ENCODE data around the gene INHBC. TPM values are rescaled to one million over a fixed set of nuclear protein-coding genes. Genes with fewer than 3 reads are reported as not detected.
A peak's percentile ranks its signal among the peaks of the same experiment; 100 is the strongest.
"Not testable (repeated sequence)": the region's sequence is repeated elsewhere in the genome, so short reads cannot be mapped to it uniquely, and the experiment has no call there.

Gene INHBC
- total RNA-seq, 1 experiment from 2014 or later = 0.35 TPM

- Histone ChIP-seq H3K36me3 (ENCODE audit: low read depth) (no peaks in the 10 kb centered on the region), H3K27ac (no peak overlapping the region), H3K27me3 (ENCODE audit: insufficient read depth, low read depth) (no peaks in the 10 kb centered on the region), H4K20me1 (ENCODE audit: insufficient read depth) (no peaks in the 10 kb centered on the region), H2AFZ (no peak overlapping the region), H3K9me2 (ENCODE audit: insufficient read depth) (no peaks in the 10 kb centered on the region), H3K79me2 (ENCODE audit: low read depth) (peaks cover 8% of the 10 kb centered on the region; the same call in 1 of the 2 replicates), H3K4me2 (no peak overlapping the region), H3K9me3 (ENCODE audit: insufficient read depth, low read depth) (no peaks in the 10 kb centered on the region), H3K4me1 (replicated peaks; ENCODE audit: insufficient read depth) (no peaks in the 10 kb centered on the region), H3K4me3 (no peak overlapping the region), H3F3A (ENCODE audit: insufficient read depth, low read depth) (peaks cover 5% of the 10 kb centered on the region; the same call in 1 of the 2 replicates)
- TF ChIP-seq EZH2 (IDR thresholded peaks at IDR 0.05; ENCODE audit: low read depth) (no peak), CTCF (conservative IDR thresholded peaks at IDR 0.05) (no peak)
- intact Hi-C loops (cut with micrococcal nuclease; ENCODE audit: unreplicated experiment) = no loop called here
- BruUV-seq (replicated peaks) = no TSS peak
- CTCF ChIA-PET = no interaction called here
- DNase-seq = no peak
- POLR2A ChIA-PET (ENCODE audit: unreplicated experiment) = no interaction called here
Measured at GRCh38 chr12:57419495-57419894, 15.1 kb upstream of the INHBC start.

- H3K9me3 ChIP-seq (ENCODE audit: insufficient read depth, low read depth) = no peaks in the 10 kb centered on the region
- no peak overlapping the region for H2AFZ ChIP-seq
- TF ChIP-seq CTCF (conservative IDR thresholded peaks at IDR 0.05) (no peak), EZH2 (IDR thresholded peaks at IDR 0.05; ENCODE audit: low read depth) (no peak)
- no TSS peak for BruUV-seq (replicated peaks)
- no peak overlapping the region for H3K4me2 ChIP-seq
- no peaks in the 10 kb centered on the region for H3K36me3 ChIP-seq (ENCODE audit: low read depth)
- H3F3A ChIP-seq (ENCODE audit: insufficient read depth, low read depth) = peaks cover 5% of the 10 kb centered on the region; the same call in 1 of the 2 replicates
- CTCF ChIA-PET = no interaction called here
- H3K27ac ChIP-seq = no peak overlapping the region
- intact Hi-C loops (cut with micrococcal nuclease; ENCODE audit: unreplicated experiment) = no loop called here
- H3K9me2 ChIP-seq (ENCODE audit: insufficient read depth) = no peaks in the 10 kb centered on the region
- H3K27me3 ChIP-seq (ENCODE audit: insufficient read depth, low read depth) = no peaks in the 10 kb centered on the region
- POLR2A ChIA-PET (ENCODE audit: unreplicated experiment) = no interaction called here
- no peaks in the 10 kb centered on the region for H3K4me1 ChIP-seq (replicated peaks; ENCODE audit: insufficient read depth)
- H3K4me3 ChIP-seq = no peak overlapping the region
- H4K20me1 ChIP-seq (ENCODE audit: insufficient read depth) = no peaks in the 10 kb centered on the region
- H3K79me2 ChIP-seq (ENCODE audit: low read depth) = 0 out of 2 replicates have a peak, but pooled peaks cover 5% of the 10 kb centered on the region
- no peak for DNase-seq
Measured at GRCh38 chr12:57420482-57420881, 14.1 kb upstream of the INHBC start.

GRCh38 chr12:57426948-57427347 is 7.6 kb upstream of the INHBC start:
- H4K20me1 ChIP-seq (ENCODE audit: insufficient read depth); DNase-seq; H3K4me3 ChIP-seq; H3K27ac ChIP-seq; H3K9me3 ChIP-seq (ENCODE audit: insufficient read depth, low read depth); intact Hi-C loops (cut with micrococcal nuclease; ENCODE audit: unreplicated experiment); CTCF ChIA-PET; H3K9me2 ChIP-seq (ENCODE audit: insufficient read depth); H3K36me3 ChIP-seq (ENCODE audit: low read depth); H3K4me2 ChIP-seq; H3K27me3 ChIP-seq (ENCODE audit: insufficient read depth, low read depth); POLR2A ChIA-PET (ENCODE audit: unreplicated experiment); BruUV-seq (replicated peaks); H2AFZ ChIP-seq: not testable (repeated sequence)
- peaks cover 18% of the 10 kb centered on the region for H3K4me1 ChIP-seq (replicated peaks; ENCODE audit: insufficient read depth)
- peaks cover 21% of the 10 kb centered on the region for H3K79me2 ChIP-seq (ENCODE audit: low read depth)
- peaks cover 13% of the 10 kb centered on the region; the same call in 1 of the 2 replicates for H3F3A ChIP-seq (ENCODE audit: insufficient read depth, low read depth)

GRCh38 chr12:57428965-57429364 is 5.6 kb upstream of the INHBC start:
- no peaks in the 10 kb centered on the region for H3K27me3 ChIP-seq (ENCODE audit: insufficient read depth, low read depth)
- ChIA-PET CTCF (no interaction called here), POLR2A (ENCODE audit: unreplicated experiment) (no interaction called here)
- H3K79me2 ChIP-seq (ENCODE audit: low read depth) = peaks cover 21% of the 10 kb centered on the region
- DNase-seq = no peak
- H3K9me2 ChIP-seq (ENCODE audit: insufficient read depth) = no peaks in the 10 kb centered on the region
- H3K36me3 ChIP-seq (ENCODE audit: low read depth) = no peaks in the 10 kb centered on the region
- intact Hi-C loops (cut with micrococcal nuclease; ENCODE audit: unreplicated experiment) = no loop called here
- TF ChIP-seq CTCF (conservative IDR thresholded peaks at IDR 0.05) = no peak
- TF ChIP-seq EZH2 (IDR thresholded peaks at IDR 0.05; ENCODE audit: low read depth) = no peak
- H3K27ac ChIP-seq = 0 out of 2 replicates have a peak overlapping the region, but pooled peaks have one; percentile 91
- no peaks in the 10 kb centered on the region for H3K9me3 ChIP-seq (ENCODE audit: insufficient read depth, low read depth)
- no TSS peak for BruUV-seq (replicated peaks)
- H3F3A ChIP-seq (ENCODE audit: insufficient read depth, low read depth) = peaks cover 13% of the 10 kb centered on the region; the same call in 1 of the 2 replicates
- H4K20me1 ChIP-seq (ENCODE audit: insufficient read depth) = no peaks in the 10 kb centered on the region
- peaks cover 18% of the 10 kb centered on the region for H3K4me1 ChIP-seq (replicated peaks; ENCODE audit: insufficient read depth)
- H3K4me3 ChIP-seq = peak overlapping the region; percentile 74; the same call in 1 of the 2 replicates
- no peak overlapping the region for H2AFZ ChIP-seq
- H3K4me2 ChIP-seq = peak overlapping the region; percentile 90
